HepG2 (cell line): ENCODE data around the gene SDCCAG8. TPM values are rescaled to one million over a fixed set of nuclear protein-coding genes. Genes with fewer than 3 reads are reported as not detected.

Experiments used
- AFF4 ChIP-seq: sonication (generic); formaldehyde crosslinking; IDR thresholded peaks from 2 replicates; pipeline ENCODE4 v1.4.0; 2020; ENCODE audit warnings: missing genetic modification reagents
- AGO2 ChIP-seq: fragments of 200-400 bp; formaldehyde crosslinking; optimal IDR thresholded peaks from 2 replicates; pipeline ENCODE3; 2017; ENCODE audit warnings: mild to moderate bottlenecking, low read depth, low read length, moderate library complexity
- BCL6 ChIP-seq: IDR thresholded peaks from 2 replicates; pipeline ENCODE4 v1.6.1; 2016; ENCODE audit warnings: missing genetic modification reagents, missing compliant biosample characterization
- CENPT ChIP-seq: sonication (generic); formaldehyde crosslinking; IDR thresholded peaks from 2 replicates; pipeline ENCODE4 v1.8.0; 2022; ENCODE audit warnings: low read depth, mild to moderate bottlenecking, moderate library complexity, missing genetic modification reagents
- CREB1 ChIP-seq, 2 experiments: fragments of 450-650 bp in 1 of 2; IDR thresholded peaks; 2 replicates each; pipeline ENCODE4 v1.6.1; 2016 to 2017; ENCODE audit warnings: control low read depth in 1 of 2, mild to moderate bottlenecking in 1 of 2, missing compliant biosample characterization in 1 of 2, missing genetic modification characterization in 1 of 2
- E2F5 ChIP-seq: sonication (generic); formaldehyde crosslinking; conservative IDR thresholded peaks from 2 replicates; pipeline ENCODE4 v1.4.0; 2020; ENCODE audit warnings: missing genetic modification reagents
- ETV6 ChIP-seq: sonication (generic); formaldehyde crosslinking; conservative IDR thresholded peaks from 2 replicates; pipeline ENCODE4 v1.4.0; 2020; ENCODE audit warnings: missing genetic modification reagents
- HNRNPL ChIP-seq: fragments of 200-400 bp; formaldehyde crosslinking; IDR thresholded peaks from 2 replicates; pipeline ENCODE4 v1.6.1; 2017; ENCODE audit warnings: mild to moderate bottlenecking, low read depth, low read length
- HOXD1 ChIP-seq: sonication (generic); formaldehyde crosslinking; IDR thresholded peaks from 2 replicates; pipeline ENCODE4 v1.5.0; 2020; ENCODE audit warnings: missing genetic modification reagents
- IKZF1 ChIP-seq: fragments of 450-650 bp; IDR thresholded peaks from 2 replicates; pipeline ENCODE4 v1.7.1; 2016
- IRF9 ChIP-seq: sonication (generic); formaldehyde crosslinking; IDR thresholded peaks from 2 replicates; pipeline ENCODE4 v1.8.0; 2022; ENCODE audit warnings: missing genetic modification reagents, mild to moderate bottlenecking, borderline replicate concordance
- JARID2 ChIP-seq: sonication (generic); formaldehyde crosslinking; IDR thresholded peaks from 2 replicates; pipeline ENCODE4 v1.8.1; 2023; ENCODE audit warnings: missing genetic modification reagents, inconsistent platforms; ENCODE audit not compliant: insufficient replicate concordance
- MTA1 ChIP-seq: sonication (generic); formaldehyde crosslinking; IDR thresholded peaks from 2 replicates; pipeline ENCODE4 v1.4.0; 2020; ENCODE audit warnings: missing genetic modification reagents, mild to moderate bottlenecking, borderline replicate concordance
- NFIB ChIP-seq: sonication (generic); formaldehyde crosslinking; IDR thresholded peaks from 2 replicates; pipeline ENCODE4 v1.9.0; 2021; ENCODE audit warnings: missing genetic modification reagents, mild to moderate bottlenecking, borderline replicate concordance
- NR2F6 ChIP-seq, 2 experiments: IDR thresholded peaks; 2 replicates each; pipeline ENCODE4 v1.6.1; 2016; ENCODE audit warnings: antibody characterized with exemption in 1 of 2, mild to moderate bottlenecking in 1 of 2
- PBX3 ChIP-seq: sonication (generic); formaldehyde crosslinking; IDR thresholded peaks from 2 replicates; pipeline ENCODE4 v1.8.1; 2023; ENCODE audit warnings: missing genetic modification reagents, inconsistent platforms, borderline replicate concordance
- RFX3 ChIP-seq: IDR thresholded peaks from 2 replicates; pipeline ENCODE4 v1.6.1; 2016; ENCODE audit warnings: missing biosample characterization, missing genetic modification reagents
- TBX3 ChIP-seq: fragments of 450-650 bp; IDR thresholded peaks from 2 replicates; pipeline ENCODE4 v1.6.1; 2017; ENCODE audit warnings: antibody characterized with exemption, mild to moderate bottlenecking, inconsistent platforms, borderline replicate concordance
- ZFP41 ChIP-seq: sonication (generic); formaldehyde crosslinking; IDR thresholded peaks from 2 replicates; pipeline ENCODE4 v1.4.0; 2020; ENCODE audit warnings: mild to moderate bottlenecking, missing genetic modification reagents, borderline replicate concordance
- ZNF17 ChIP-seq: sonication (generic); formaldehyde crosslinking; IDR thresholded peaks from 2 replicates; pipeline ENCODE4 v1.5.0; 2020; ENCODE audit warnings: mild to moderate bottlenecking, missing genetic modification reagents
- ZNF543 ChIP-seq: sonication (generic); formaldehyde crosslinking; IDR thresholded peaks from 2 replicates; pipeline ENCODE4 v1.4.0; 2020; ENCODE audit warnings: mild to moderate bottlenecking, missing genetic modification reagents
- ZNF672 ChIP-seq: sonication (generic); formaldehyde crosslinking; IDR thresholded peaks from 2 replicates; pipeline ENCODE4 v1.8.1; 2022; ENCODE audit warnings: missing genetic modification reagents
- ZNF749 ChIP-seq: sonication (generic); formaldehyde crosslinking; IDR thresholded peaks from 2 replicates; pipeline ENCODE4 v1.8.0; 2022; ENCODE audit warnings: mild to moderate bottlenecking, missing genetic modification reagents, moderate library complexity, borderline replicate concordance
- ZSCAN25 ChIP-seq: sonication (generic); formaldehyde crosslinking; IDR thresholded peaks from 2 replicates; pipeline ENCODE4 v1.8.0; 2022; ENCODE audit warnings: mild to moderate bottlenecking, missing genetic modification reagents
- polyA plus RNA-seq, 8 experiments: library from polyadenylated mRNA; depleted of rRNA in 3 of 8; stranded (reverse) in 7 of 8; unstranded in 1 of 8; fragments of >200 nt; fragmentation: Illumina TruSeq in 4 of 8; extraction: Trizol in 4 of 8; gene quantifications; 2 replicates each; pipeline versions ENCODE4 v1.2.1 to v1.2.3, GENCODE V29; 2011 to 2016; ENCODE audit warnings: low read depth in 4 of 8, missing spikeins in 1 of 8, mixed read lengths in 1 of 8; ENCODE audit not compliant: insufficient read depth in 1 of 8
- total RNA-seq, 5 experiments: library from RNA; depleted of rRNA; stranded (reverse); fragments of >200 nt; fragmentation: Illumina TruSeq; extraction: Trizol; gene quantifications; 2 replicates each; pipeline ENCODE4 v1.2.3, GENCODE V29; 2016; ENCODE audit warnings: low read depth in 1 of 5

Gene SDCCAG8
- total and polyA plus RNA-seq, 2 of the 13 experiments (the other 11 are each of a cell fraction or from before 2014, with no cell fraction given): 9.5 to 13.4 TPM

- TF ChIP-seq ZFP41 (CRISPR knock-in tag) (0 out of 2 replicates have a peak, but pooled peaks have one; percentile 76), NFIB (no peak), JARID2 (no peak), IRF9 (CRISPR knock-in tag) (no peak), RFX3 (CRISPR knock-in tag) (no peak), MTA1 (CRISPR knock-in tag) (no peak), TBX3 (no peak), BCL6 (peak; percentile 66; the same call in 1 of the 2 replicates), CREB1 (IDR thresholded peaks at IDR 0.05) (peak; percentile 44; the same call in 1 of the 2 replicates), CREB1 (CRISPR knock-in tag; IDR thresholded peaks at IDR 0.05) (no peak; the same call in 1 of the 2 replicates), ZNF672 (no peak), ZNF17 (CRISPR knock-in tag) (no peak), CENPT (CRISPR knock-in tag) (no peak), ZNF749 (peak; percentile 38; the same call in 1 of the 2 replicates), ZSCAN25 (CRISPR knock-in tag) (no peak), AFF4 (CRISPR knock-in tag) (no peak), AGO2 (no peak), HOXD1 (CRISPR knock-in tag) (no peak), NR2F6 (IDR thresholded peaks at IDR 0.05) (no peak), NR2F6 (CRISPR knock-in tag; IDR thresholded peaks at IDR 0.05) (peak; percentile 56; the same call in 1 of the 2 replicates), IKZF1 (no peak), ETV6 (CRISPR knock-in tag) (no peak), ZNF543 (CRISPR knock-in tag) (no peak), E2F5 (no peak), HNRNPL (no peak), PBX3 (CRISPR knock-in tag) (no peak)
These were observed 250.3 kb downstream of the SDCCAG8 start (continued) for GRCh38 chr1:243505986-243506689.
